H1 (cell line): Measurements from ENCODE around the gene PRSS53. TPM values are rescaled to one million over a fixed set of nuclear protein-coding genes. Genes with fewer than 3 reads are reported as not detected.

ENCODE experiments used
- CTCF ChIA-PET: fragments of 300-600 bp; sonication (Branson Sonifier 250); formaldehyde crosslinking; loops from one replicate; lab custom pipeline; 2021; ENCODE audit not compliant: partially characterized antibody; lab: Charles Lee
- POLR2A ChIA-PET: fragments of 300-600 bp; sonication (Branson Sonifier 250); formaldehyde crosslinking; loops from one replicate; lab custom pipeline; 2021; ENCODE audit warnings: inconsistent platforms; ENCODE audit not compliant: partially characterized antibody; lab: Charles Lee
- DNase-seq, 2 experiments: peaks; one replicate each; pipeline versions ENCODE4 v3.0.0 to v3.0.0-alpha.2; 2010 to 2022; ENCODE audit warnings: low spot score in 2 of 2, low read depth in 1 of 2, mixed read lengths in 1 of 2
- FAIRE-seq: peaks from 2 replicates; lab custom pipeline; 2011; peaks lifted over from hg19 to GRCh38; lab: Jason Lieb, UNC
- H2AFZ ChIP-seq: 2 replicates; pipeline ENCODE4 v1.8.1; 2012; ENCODE audit warnings: low read length, inconsistent platforms
- H2AK5ac ChIP-seq: 2 replicates; pipeline ENCODE4 v1.6.1; 2013; ENCODE audit warnings: low read depth, low read length
- H2BK120ac ChIP-seq: replicated peaks from 2 replicates; pipeline ENCODE3; 2013; ENCODE audit warnings: low read depth, low read length, inconsistent platforms
- H2BK12ac ChIP-seq: 2 replicates; pipeline ENCODE4 v1.6.1; 2013; ENCODE audit warnings: low read depth, low read length
- H2BK15ac ChIP-seq: 2 replicates; pipeline ENCODE4 v1.6.1; 2013; ENCODE audit warnings: low read length
- H2BK20ac ChIP-seq: 2 replicates; pipeline ENCODE4 v1.6.1; 2013; ENCODE audit warnings: low read length
- H2BK5ac ChIP-seq: 2 replicates; pipeline ENCODE4 v1.6.1; 2013; ENCODE audit warnings: low read depth, low read length
- H3K14ac ChIP-seq: 2 replicates; pipeline ENCODE4 v1.6.1; 2013; ENCODE audit warnings: inconsistent platforms; ENCODE audit not compliant: insufficient read length
- H3K18ac ChIP-seq: 2 replicates; pipeline ENCODE4 v1.6.1; 2013; ENCODE audit warnings: low read length; ENCODE audit errors: extremely low read depth
- H3K23ac ChIP-seq: 2 replicates; pipeline ENCODE4 v1.6.1; 2013; ENCODE audit warnings: inconsistent platforms; ENCODE audit not compliant: insufficient read length
- H3K23me2 ChIP-seq: 2 replicates; pipeline ENCODE4 v1.6.1; 2013; ENCODE audit warnings: low read depth, low read length
- H3K27ac ChIP-seq: 2 replicates; pipeline ENCODE4 v1.6.1; 2011; ENCODE audit warnings: low read depth, low read length, inconsistent platforms
- H3K27me3 ChIP-seq, 4 experiments: replicated peaks in 1 of 4; 1 replicate in 1 of 4; 2 replicates in 3 of 4; pipeline versions ENCODE4 v1.6.1 to v1.8.1; 2011 to 2013; ENCODE audit warnings: low read length in 3 of 4, mild to moderate bottlenecking in 3 of 4, inconsistent platforms in 2 of 4, mixed read lengths in 2 of 4, moderate library complexity in 1 of 4; ENCODE audit not compliant: control insufficient read depth in 3 of 4, insufficient read depth in 3 of 4; ENCODE audit errors: extremely low read depth in 1 of 4
- H3K36me3 ChIP-seq, 4 experiments: 2 replicates each; pipeline versions ENCODE4 v1.6.1 to v1.8.1; 2011 to 2013; ENCODE audit warnings: mild to moderate bottlenecking in 4 of 4, low read length in 3 of 4, moderate library complexity in 2 of 4, control low read depth in 1 of 4, inconsistent platforms in 1 of 4; ENCODE audit not compliant: insufficient read depth in 4 of 4, control insufficient read depth in 2 of 4
- H3K4ac ChIP-seq: replicated peaks from 2 replicates; pipeline ENCODE3; 2013; ENCODE audit warnings: low read length, low read depth, mixed read lengths, inconsistent platforms; ENCODE audit not compliant: insufficient read length
- H3K4me1 ChIP-seq, 4 experiments: replicated peaks in 1 of 4; 1 replicate in 1 of 4; 2 replicates in 3 of 4; pipeline versions ENCODE4 v1.6.1 to v1.8.1; 2011 to 2013; ENCODE audit warnings: low read length in 3 of 4, inconsistent platforms in 2 of 4, mixed read lengths in 1 of 4; ENCODE audit not compliant: insufficient read depth in 4 of 4, control insufficient read depth in 3 of 4
- H3K4me2 ChIP-seq, 2 experiments: 2 replicates each; pipeline versions ENCODE4 v1.6.1 to v1.8.1; 2011 to 2013; ENCODE audit warnings: low read depth in 2 of 2, low read length in 2 of 2, control low read depth in 1 of 2, inconsistent platforms in 1 of 2, mild to moderate bottlenecking in 1 of 2; ENCODE audit not compliant: insufficient read depth in 1 of 2
- H3K4me3 ChIP-seq, 4 experiments: fragments of 200-600, 300-600 bp in 1 of 4; sonication (generic), shearing (Covaris generic), sonication (Bioruptor Twin) in 1 of 4; 2 replicates each; pipeline versions ENCODE4 v1.5.1 to v1.8.1; 2011 to 2016; ENCODE audit warnings: low read length in 4 of 4, low read depth in 3 of 4, control low read depth in 2 of 4, inconsistent platforms in 2 of 4, mild to moderate bottlenecking in 2 of 4, mixed read lengths in 1 of 4, moderate library complexity in 1 of 4; ENCODE audit not compliant: insufficient read depth in 2 of 4; ENCODE audit errors: extremely low read depth in 1 of 4
- H3K56ac ChIP-seq: replicated peaks from 2 replicates; pipeline ENCODE3; 2013; ENCODE audit warnings: low read depth, mild to moderate bottlenecking, mixed read lengths, low read length, inconsistent platforms; ENCODE audit not compliant: insufficient read length
- H3K79me1 ChIP-seq: 2 replicates; pipeline ENCODE4 v1.6.1; 2013; ENCODE audit warnings: low read depth, low read length, control low read depth
- H3K79me2 ChIP-seq, 2 experiments: 2 replicates each; pipeline versions ENCODE4 v1.6.1 to v1.8.1; 2012 to 2013; ENCODE audit warnings: low read length in 2 of 2, mild to moderate bottlenecking in 2 of 2, inconsistent platforms in 1 of 2; ENCODE audit not compliant: insufficient read depth in 2 of 2, control insufficient read depth in 1 of 2
- H3K9ac ChIP-seq, 4 experiments: replicated peaks in 1 of 4; 1 replicate in 1 of 4; 2 replicates in 3 of 4; pipeline versions ENCODE4 v1.6.1 to v1.8.1; 2011 to 2013; ENCODE audit warnings: low read depth in 3 of 4, low read length in 3 of 4, control low read depth in 2 of 4, mild to moderate bottlenecking in 2 of 4, moderate library complexity in 2 of 4, inconsistent platforms in 1 of 4; ENCODE audit errors: extremely low read depth in 1 of 4
- H3K9me3 ChIP-seq, 2 experiments: 2 replicates each; pipeline versions ENCODE4 v1.6.1 to v1.8.1; 2012 to 2013; ENCODE audit warnings: mild to moderate bottlenecking in 2 of 2, moderate library complexity in 2 of 2, control low read depth in 1 of 2, inconsistent platforms in 1 of 2, low read depth in 1 of 2, low read length in 1 of 2, mixed read lengths in 1 of 2; ENCODE audit not compliant: insufficient read depth in 2 of 2
- H4K20me1 ChIP-seq, 2 experiments: replicated peaks in 1 of 2; 2 replicates each; pipeline versions ENCODE3 to v1.8.1; 2011 to 2013; ENCODE audit warnings: inconsistent platforms in 2 of 2, low read length in 2 of 2, mild to moderate bottlenecking in 1 of 2; ENCODE audit not compliant: insufficient read depth in 2 of 2, control insufficient read depth in 1 of 2
- H4K5ac ChIP-seq: 2 replicates; pipeline ENCODE4 v1.6.1; 2013; ENCODE audit warnings: low read length, low read depth, mixed read lengths, inconsistent platforms; ENCODE audit not compliant: insufficient read length
- H4K8ac ChIP-seq: 2 replicates; pipeline ENCODE4 v1.8.0; 2013; ENCODE audit warnings: mild to moderate bottlenecking, moderate library complexity, low read length, inconsistent platforms; ENCODE audit not compliant: insufficient read depth; ENCODE audit errors: extremely low read depth
- H4K91ac ChIP-seq: replicated peaks from 2 replicates; pipeline ENCODE3; 2013; ENCODE audit warnings: low read length, mixed read lengths, inconsistent platforms; ENCODE audit not compliant: insufficient read length
- SAP30 ChIP-seq: fragments of 300-600 bp; sonication (generic); IDR thresholded peaks from 2 replicates; pipeline ENCODE4 v1.7.1; 2012; ENCODE audit warnings: low read length, moderate library complexity, mild to moderate bottlenecking, inconsistent platforms; ENCODE audit not compliant: insufficient read depth, insufficient replicate concordance
- TEAD4 ChIP-seq: IDR thresholded peaks from 2 replicates; pipeline ENCODE4 v1.6.1; 2012; ENCODE audit warnings: low read depth, low read length, inconsistent platforms, mixed read lengths
- YY1 ChIP-seq: IDR thresholded peaks from 2 replicates; pipeline ENCODE4 v1.6.1; 2011; ENCODE audit warnings: low read depth, mild to moderate bottlenecking, low read length
- WGBS, 2 experiments: shearing (Covaris generic) in 1 of 2; methylation state at CpG; one replicate each; pipeline versions ENCODE4 v1.1.6 to v1.1.7; 2013 to 2015; ENCODE audit warnings: low lambda C conversion rate in 2 of 2, mixed read lengths in 2 of 2, inconsistent platforms in 1 of 2, low coverage in 1 of 2, missing lambda C conversion rate in 1 of 2; ENCODE audit not compliant: insufficient replicate concordance in 2 of 2, insufficient coverage in 1 of 2, insufficient read length in 1 of 2; ENCODE audit errors: extremely low coverage in 1 of 2, missing lambda C conversion rate in 1 of 2; 5-methylcytosine and 5-hydroxymethylcytosine counted together
- polyA plus RNA-seq, 7 experiments: library from polyadenylated mRNA; depleted of rRNA in 3 of 7; stranded (reverse) in 5 of 7; unstranded in 2 of 7; fragments of >200 nt in 5 of 7; fragments of 200-250 nt in 2 of 7; gene quantifications; 1 replicate in 5 of 7; 2 replicates in 1 of 7; 4 replicates in 1 of 7; pipeline versions ENCODE4 v1.2.1 to v1.2.3, GENCODE V29; 2011 to 2013; ENCODE audit warnings: missing spikeins in 2 of 7, mixed read lengths in 2 of 7
- total RNA-seq: library from RNA; stranded (reverse); fragmentation: NEBNext Ultra II Directional; extraction: Animal tissue kit (Norgen Biotek cat#: 25700); gene quantifications from 2 replicates; pipeline ENCODE4 v1.2.1, GENCODE V29; 2021

Gene PRSS53
- total and polyA plus RNA-seq, 2 of the 8 experiments (the other 6 are each of a cell fraction or from before 2014, with no cell fraction given): 1.7 to 2.6 TPM

DNA sequence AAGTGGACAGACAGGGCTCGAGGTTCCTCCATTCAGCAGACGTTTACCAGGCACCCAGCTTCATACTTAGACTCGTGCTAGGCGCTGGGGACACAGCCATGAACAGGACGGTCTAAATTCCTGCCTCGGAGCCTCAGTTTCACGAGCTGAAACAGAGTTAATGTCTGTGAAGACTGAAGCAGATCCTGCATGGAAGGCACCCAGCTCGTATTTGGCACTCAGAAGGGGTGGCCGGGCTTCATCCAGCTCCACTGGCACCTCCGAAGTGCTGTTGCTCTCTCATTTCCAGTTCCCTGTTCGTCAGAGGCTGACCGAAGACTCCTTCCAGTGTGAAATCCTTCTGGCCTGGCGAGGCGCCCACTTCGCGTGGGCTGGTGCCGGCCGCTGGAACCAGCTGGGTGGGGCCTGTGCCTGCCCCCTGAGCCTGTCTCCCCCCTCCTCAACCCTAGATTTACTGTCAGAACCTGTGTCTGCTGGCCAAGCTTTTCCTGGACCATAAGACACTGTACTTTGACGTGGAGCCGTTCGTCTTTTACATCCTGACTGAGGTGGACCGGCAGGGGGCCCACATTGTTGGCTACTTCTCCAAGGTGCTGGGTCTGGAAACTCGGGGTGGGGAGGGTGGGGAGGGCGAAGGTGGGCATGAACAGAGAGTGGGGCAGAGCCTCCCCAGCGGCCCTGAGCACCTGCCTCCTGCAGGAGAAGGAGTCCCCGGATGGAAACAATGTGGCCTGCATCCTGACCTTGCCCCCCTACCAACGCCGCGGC is 41.0 kb upstream of the PRSS53 start:
- H2BK12ac ChIP-seq: no peak overlapping the region
- peak overlapping the region; percentile 34; the same call in 1 of the 2 replicates for H2BK15ac ChIP-seq
- H3K23ac ChIP-seq: no peak overlapping the region
- H4K5ac ChIP-seq: no peak overlapping the region
- 88% methylated on average over 26 of the region's 29 CpGs; no CpG with 5 or more reads in 1 of the 2 experiments for WGBS, 2 experiments
- H4K8ac ChIP-seq: no peak overlapping the region; the same call in 1 of the 2 replicates
- H3K14ac ChIP-seq: no peak overlapping the region
- peaks cover 4 to 6% of the 10 kb centered on the region in 2 experiments for H4K20me1 ChIP-seq
- H2BK20ac ChIP-seq: no peak overlapping the region
- peak overlapping the region; percentile 66; the same call in 1 of the 2 replicates for H2BK5ac ChIP-seq
- H3K9me3 ChIP-seq: no peaks in the 10 kb centered on the region
- CTCF ChIA-PET: interaction anchor here (1.7 kb wide), 1 partner anchor 13 kb away, joined by 6 read pairs; no protein-coding TSS in a partner anchor
- H3K4me1 ChIP-seq: peaks cover 0 to 33% (median 27%) of the 10 kb centered on the region in 4 experiments; a peak in 6 of 7 replicates
- H2AFZ ChIP-seq: no peak overlapping the region
- H3K4me2 ChIP-seq: no peak overlapping the region
- peaks cover 0 to 19% of the 10 kb centered on the region in 2 experiments; a peak in 2 of 4 replicates for H3K79me2 ChIP-seq
- no peak for FAIRE-seq
- peaks cover 4% of the 10 kb centered on the region for H3K79me1 ChIP-seq
- peak overlapping the region; percentile 70; the same call in 1 of the 2 replicates for H3K27ac ChIP-seq
- peaks cover 6% of the 10 kb centered on the region for H3K23me2 ChIP-seq
- no peak overlapping the region for H2BK120ac ChIP-seq
- H3K9ac ChIP-seq: no peak overlapping the region
- no peak for DNase-seq
- no peak overlapping the region for H3K4ac ChIP-seq
- no peak overlapping the region for H3K56ac ChIP-seq
- peaks cover 14 to 27% (median 19%) of the 10 kb centered on the region in 4 experiments for H3K36me3 ChIP-seq
- no peak overlapping the region for H3K18ac ChIP-seq
- no peak overlapping the region for H4K91ac ChIP-seq
- H3K27me3 ChIP-seq: no peaks in the 10 kb centered on the region
- POLR2A ChIA-PET: interaction anchor here (0.6 to 34.9 kb wide), 8 partner anchors 7 to 58 kb away, joined by 3 to 713 read pairs (median 6); partner anchors contain the start of genes BCKDK, FUS, KAT8 and PRSS36
- H2AK5ac ChIP-seq: no peak overlapping the region
- H3K4me3 ChIP-seq: no peak overlapping the region
- TF ChIP-seq YY1 (no peak), SAP30 (no peak), TEAD4 (no peak)
